Osteocyte (in vitro differentiated cells): Measurements from ENCODE around the gene HPS6. TPM values are rescaled to one million over a fixed set of nuclear protein-coding genes. Genes with fewer than 3 reads are reported as not detected.

Source experiments
- DNase-seq: peaks from one replicate; pipeline ENCODE4 v3.0.0; 2021; ENCODE audit warnings: mixed read lengths; ENCODE audit not compliant: unreplicated experiment; ENCODE audit errors: extremely low spot score
- H3K27ac Mint-ChIP-seq: one replicate; pipeline ENCODE4 v1.8.0; 2021; ENCODE audit warnings: mild to moderate bottlenecking, mixed read lengths; ENCODE audit not compliant: unreplicated experiment
- H3K27me3 Mint-ChIP-seq: one replicate; pipeline ENCODE4 v1.8.0; 2021; ENCODE audit warnings: mixed read lengths; ENCODE audit not compliant: unreplicated experiment
- H3K36me3 Mint-ChIP-seq: one replicate; pipeline ENCODE4 v1.8.0; 2021; ENCODE audit warnings: mixed read lengths; ENCODE audit not compliant: unreplicated experiment
- H3K4me1 Mint-ChIP-seq: one replicate; pipeline ENCODE4 v1.8.0; 2021; ENCODE audit warnings: mixed read lengths; ENCODE audit not compliant: unreplicated experiment
- H3K4me3 Mint-ChIP-seq: one replicate; pipeline ENCODE4 v1.8.0; 2021; ENCODE audit warnings: mild to moderate bottlenecking, moderate library complexity, mixed read lengths; ENCODE audit not compliant: unreplicated experiment
- H3K9me3 Mint-ChIP-seq: one replicate; pipeline ENCODE4 v1.8.0; 2021; ENCODE audit warnings: mixed read lengths; ENCODE audit not compliant: unreplicated experiment
- CTCF ChIP-seq: fragments of 200-600 bp; sonication (generic); IDR thresholded peaks from 2 replicates; pipeline ENCODE4 v1.5.0; 2021; ENCODE audit warnings: antibody characterized with exemption, mild to moderate bottlenecking, moderate library complexity
- total RNA-seq: library from RNA; stranded (reverse); gene quantifications from 2 replicates; pipeline ENCODE4 v1.2.1, GENCODE V29; 2021

Gene HPS6
- total RNA-seq, 1 donor from 2014 or later: 21.5 TPM

- no peak for TF ChIP-seq CTCF
- no peaks in the 10 kb centered on the region for H3K27me3 Mint-ChIP-seq
- H3K4me1 Mint-ChIP-seq: peaks cover 22% of the 10 kb centered on the region
- H3K36me3 Mint-ChIP-seq: no peaks in the 10 kb centered on the region
- no peaks in the 10 kb centered on the region for H3K9me3 Mint-ChIP-seq
- H3K27ac Mint-ChIP-seq: no peak overlapping the region
- no peak overlapping the region for H3K4me3 Mint-ChIP-seq
- no peak for DNase-seq
These were observed 3.1 kb downstream of the HPS6 start for GRCh38 chr10:102068216-102068615.

GRCh38 chr10:102069071-102069470 is 3.9 kb downstream of the HPS6 start:
- H3K4me3 Mint-ChIP-seq: no peak overlapping the region
- DNase-seq: no peak
- H3K27ac Mint-ChIP-seq: peak overlapping the region; percentile 27

GRCh38 chr10:102072673-102073527 is 7.8 kb downstream of the HPS6 start:
- no peaks in the 10 kb centered on the region for H3K9me3 Mint-ChIP-seq
- H3K4me1 Mint-ChIP-seq: peaks cover 4% of the 10 kb centered on the region
- peak; percentile 91 for DNase-seq
- no peak overlapping the region for H3K4me3 Mint-ChIP-seq
- no peaks in the 10 kb centered on the region for H3K27me3 Mint-ChIP-seq
- no peak overlapping the region for H3K27ac Mint-ChIP-seq
- TF ChIP-seq CTCF: peak; percentile 94
- H3K36me3 Mint-ChIP-seq: no peaks in the 10 kb centered on the region

More at GRCh38 chr10:102069071-102069470, 3.9 kb downstream of the HPS6 start:
- Mint-ChIP-seq H3K4me1 (peaks cover 22% of the 10 kb centered on the region), H3K36me3 (no peaks in the 10 kb centered on the region), H3K9me3 (no peaks in the 10 kb centered on the region), H3K27me3 (no peaks in the 10 kb centered on the region)
- no peak for TF ChIP-seq CTCF

- H3K36me3 Mint-ChIP-seq: no peaks in the 10 kb centered on the region
- no peak overlapping the region for H3K4me3 Mint-ChIP-seq
- TF ChIP-seq CTCF: no peak
- no peaks in the 10 kb centered on the region for H3K9me3 Mint-ChIP-seq
- no peak overlapping the region for H3K27ac Mint-ChIP-seq
- no peaks in the 10 kb centered on the region for H3K27me3 Mint-ChIP-seq
- no peaks in the 10 kb centered on the region for H3K4me1 Mint-ChIP-seq
- DNase-seq: no peak
These were observed 18.4 kb downstream of the HPS6 start for GRCh38 chr10:102083541-102083940.

- H3K4me1 Mint-ChIP-seq: no peaks in the 10 kb centered on the region
- TF ChIP-seq CTCF: no peak
- no peaks in the 10 kb centered on the region for H3K27me3 Mint-ChIP-seq
- no peaks in the 10 kb centered on the region for H3K9me3 Mint-ChIP-seq
- H3K36me3 Mint-ChIP-seq: peaks cover 3% of the 10 kb centered on the region
- H3K27ac Mint-ChIP-seq: no peak overlapping the region
- no peak for DNase-seq
- H3K4me3 Mint-ChIP-seq: no peak overlapping the region
These were observed 20.2 kb downstream of the HPS6 start for GRCh38 chr10:102085336-102085735.
